Mesodermal cell (in vitro differentiated cells): ENCODE measurements around the gene PCNX2.

Experiments used
- H3K27ac ChIP-seq: 2 replicates; pipeline ENCODE4 v1.7.0; 2013; ENCODE audit warnings: mild to moderate bottlenecking, low read depth, low read length, moderate library complexity; ENCODE audit not compliant: severe bottlenecking
- H3K36me3 ChIP-seq: 2 replicates; pipeline ENCODE4 v1.7.1; 2013; ENCODE audit warnings: mild to moderate bottlenecking, low read length, moderate library complexity; ENCODE audit not compliant: control insufficient read depth, insufficient read depth
- H3K4me1 ChIP-seq: one replicate; pipeline ENCODE4 v1.7.1; 2013; ENCODE audit warnings: mild to moderate bottlenecking, low read length; ENCODE audit not compliant: insufficient read depth, control insufficient read depth, poor library complexity, severe bottlenecking
- H3K4me3 ChIP-seq: 2 replicates; pipeline ENCODE4 v1.7.0; 2013; ENCODE audit warnings: low read length, control low read depth, mild to moderate bottlenecking; ENCODE audit not compliant: insufficient read depth, poor library complexity, severe bottlenecking; ENCODE audit errors: extremely low read depth
- H3K9me3 ChIP-seq: 2 replicates; pipeline ENCODE4 v1.7.1; 2013; ENCODE audit warnings: mild to moderate bottlenecking, low read length, moderate library complexity; ENCODE audit not compliant: control insufficient read depth
- WGBS, 2 experiments: methylation state at CpG; one replicate each; pipeline ENCODE4 v1.1.5; 2013; ENCODE audit warnings: missing lambda C conversion rate in 2 of 2; ENCODE audit not compliant: insufficient coverage in 2 of 2; 5-methylcytosine and 5-hydroxymethylcytosine counted together

PCNX2 gene

GRCh38 chr1:233061265-233061664, 234.3 kb downstream of the PCNX2 start:
- Histone ChIP-seq H3K27ac (no peak overlapping the region), H3K4me1 (no peaks in the 10 kb centered on the region), H3K9me3 (peaks cover 7% of the 10 kb centered on the region), H3K36me3 (peaks cover 5% of the 10 kb centered on the region), H3K4me3 (no peak overlapping the region)
- WGBS, 2 experiments = 90 to 97% methylated on average over 3 to 5 of the region's 5 CpGs

GRCh38 chr1:233060461-233060994, 235.0 kb downstream of the PCNX2 start:
- Histone ChIP-seq H3K4me1 (no peaks in the 10 kb centered on the region), H3K4me3 (no peak overlapping the region), H3K9me3 (no peaks in the 10 kb centered on the region), H3K36me3 (peaks cover 5% of the 10 kb centered on the region), H3K27ac (no peak overlapping the region)
- 86 to 90% methylated on average over 2 to 3 of the region's 3 CpGs for WGBS, 2 experiments

GRCh38 chr1:233057836-233058235, 237.7 kb downstream of the PCNX2 start:
- Histone ChIP-seq H3K9me3 (no peaks in the 10 kb centered on the region), H3K27ac (no peak overlapping the region), H3K4me3 (no peak overlapping the region), H3K4me1 (no peaks in the 10 kb centered on the region), H3K36me3 (no peaks in the 10 kb centered on the region)
- 80 to 93% methylated on average over 2 of the region's 3 CpGs for WGBS, 2 experiments

- no peaks in the 10 kb centered on the region for H3K4me1 ChIP-seq
- no peak overlapping the region for H3K27ac ChIP-seq
- WGBS, 2 experiments = 86 to 90% methylated on average over 1 to 2 of the region's 5 CpGs
- no peaks in the 10 kb centered on the region for H3K9me3 ChIP-seq
- no peaks in the 10 kb centered on the region for H3K36me3 ChIP-seq
- no peak overlapping the region for H3K4me3 ChIP-seq
These were observed 239.5 kb downstream of the PCNX2 start for GRCh38 chr1:233055879-233056641.

- Histone ChIP-seq H3K27ac (no peak overlapping the region), H3K36me3 (no peaks in the 10 kb centered on the region), H3K4me1 (no peaks in the 10 kb centered on the region), H3K9me3 (no peaks in the 10 kb centered on the region), H3K4me3 (no peak overlapping the region)
- WGBS, 2 experiments = 84 to 92% methylated on average over 1 to 2 of the region's 2 CpGs
These were observed 249.9 kb downstream of the PCNX2 start for GRCh38 chr1:233045588-233045987.

- Histone ChIP-seq H3K9me3 (no peaks in the 10 kb centered on the region), H3K36me3 (no peaks in the 10 kb centered on the region), H3K4me1 (no peaks in the 10 kb centered on the region), H3K27ac (no peak overlapping the region), H3K4me3 (no peak overlapping the region)
- WGBS, 2 experiments = 94 to 98% methylated on average over 2 to 3 of the region's 3 CpGs
These were observed 252.7 kb downstream of the PCNX2 start for GRCh38 chr1:233042834-233043233.

GRCh38 chr1:233040494-233040893, 255.0 kb downstream of the PCNX2 start:
- H3K36me3 ChIP-seq = no peaks in the 10 kb centered on the region
- 82 to 98% methylated on average over 3 to 4 of the region's 4 CpGs for whole genome bisulfite sequencing, 2 experiments

GRCh38 chr1:233038581-233038980, 256.9 kb downstream of the PCNX2 start:
- H3K9me3 ChIP-seq = no peaks in the 10 kb centered on the region
- no peak overlapping the region for H3K27ac ChIP-seq
- no peak overlapping the region for H3K4me3 ChIP-seq
- H3K36me3 ChIP-seq = no peaks in the 10 kb centered on the region
- H3K4me1 ChIP-seq = no peaks in the 10 kb centered on the region

More at GRCh38 chr1:233040494-233040893, 255.0 kb downstream of the PCNX2 start:
- Histone ChIP-seq H3K4me3 (no peak overlapping the region), H3K4me1 (no peaks in the 10 kb centered on the region), H3K9me3 (no peaks in the 10 kb centered on the region), H3K27ac (no peak overlapping the region)

GRCh38 chr1:233037843-233038242, 257.7 kb downstream of the PCNX2 start:
- no peaks in the 10 kb centered on the region for H3K4me1 ChIP-seq
- H3K27ac ChIP-seq = no peak overlapping the region
- H3K4me3 ChIP-seq = no peak overlapping the region
- H3K36me3 ChIP-seq = no peaks in the 10 kb centered on the region
- no peaks in the 10 kb centered on the region for H3K9me3 ChIP-seq

- Histone ChIP-seq H3K4me3 (no peak overlapping the region), H3K27ac (peak overlapping the region; percentile 43), H3K4me1 (no peaks in the 10 kb centered on the region), H3K36me3 (no peaks in the 10 kb centered on the region), H3K9me3 (no peaks in the 10 kb centered on the region)
- 58 to 72% methylated on average over 3 to 5 of the region's 5 CpGs for WGBS, 2 experiments
These were observed 260.7 kb downstream of the PCNX2 start for GRCh38 chr1:233034836-233035235.

- Histone ChIP-seq H3K27ac (no peak overlapping the region), H3K36me3 (no peaks in the 10 kb centered on the region), H3K4me1 (no peaks in the 10 kb centered on the region), H3K4me3 (no peak overlapping the region), H3K9me3 (no peaks in the 10 kb centered on the region)
- no CpG with 5 or more reads among the region's 3 CpGs for WGBS, 2 experiments
These were observed 262.2 kb downstream of the PCNX2 start for GRCh38 chr1:233033361-233033760.
